Prostate gland (tissue), 2 donors: ENCODE measurements around the gene RABGEF1. TPM values are rescaled to one million over a fixed set of nuclear protein-coding genes. Genes with fewer than 3 reads are reported as not detected.

Source experiments
- DNase-seq: peaks from one replicate; pipeline ENCODE4 v3.0.0-alpha.2; 2019; ENCODE audit warnings: low spot score
- H3K27ac ChIP-seq, 2 donors: fragments of 200-600 bp; sonication (generic); 2 replicates each; pipeline ENCODE4 v1.5.1; 2017 to 2019
- H3K27me3 ChIP-seq: fragments of 200-600 bp; sonication (generic); replicated peaks from 2 replicates; pipeline ENCODE4 v1.5.1; 2019; ENCODE audit not compliant: insufficient read depth
- H3K36me3 ChIP-seq, 2 donors: fragments of 200-600 bp; sonication (generic); 1 replicate in 1 of 2; 2 replicates in 1 of 2; pipeline versions ENCODE4 v1.5.1 to v1.8.1; 2017 to 2019
- H3K4me1 ChIP-seq: fragments of 200-600 bp; sonication (generic); replicated peaks from 2 replicates; pipeline ENCODE4 v1.5.1; 2019
- H3K4me3 ChIP-seq, 2 donors: fragments of 200-600 bp; sonication (generic); 2 replicates each; pipeline ENCODE4 v1.5.1; 2017 to 2019
- H3K9me3 ChIP-seq: fragments of 200-600 bp; sonication (generic); 2 replicates; pipeline ENCODE4 v1.5.1; 2017
- POLR2A ChIP-seq: fragments of 450-650 bp; IDR thresholded peaks from one replicate; pipeline ENCODE4 v1.6.1; 2016; ENCODE audit warnings: antibody characterized with exemption, mild to moderate bottlenecking
- POLR2AphosphoS5 ChIP-seq: sonication (generic); formaldehyde crosslinking; IDR thresholded peaks from one replicate; pipeline ENCODE4 v1.6.1; 2017; ENCODE audit warnings: antibody characterized with exemption
- WGBS: methylation state at CpG from one replicate; pipeline ENCODE4 v1.1.5; 2018; 5-methylcytosine and 5-hydroxymethylcytosine counted together
- intact Hi-C: fragments of 100-400 bp; cut with DNase I; formaldehyde crosslinking; loops from one replicate; pipeline ENCODE4 v1.14.2; 2022
- total RNA-seq, 2 donors: library from RNA; depleted of rRNA; stranded (reverse); fragments of >200 nt; gene quantifications; one replicate each; pipeline ENCODE4 v1.1.0, GENCODE V29; 2016
- TF ChIP-seq, protein P1 (sequence below), 4 experiments: fragments of 200-600 bp in 2 of 4; fragments of 450-650 bp in 2 of 4; sonication (generic) in 2 of 4; IDR thresholded peaks; 1 replicate in 3 of 4; 2 replicates in 1 of 4; pipeline ENCODE4 v1.5.1; 2016 to 2019; ENCODE audit warnings: antibody characterized with exemption in 4 of 4, mild to moderate bottlenecking in 2 of 4, moderate library complexity in 2 of 4

The RABGEF1 gene
- total RNA-seq, 2 donors from 2014 or later = 20.8 to 49.6 TPM

DNA sequence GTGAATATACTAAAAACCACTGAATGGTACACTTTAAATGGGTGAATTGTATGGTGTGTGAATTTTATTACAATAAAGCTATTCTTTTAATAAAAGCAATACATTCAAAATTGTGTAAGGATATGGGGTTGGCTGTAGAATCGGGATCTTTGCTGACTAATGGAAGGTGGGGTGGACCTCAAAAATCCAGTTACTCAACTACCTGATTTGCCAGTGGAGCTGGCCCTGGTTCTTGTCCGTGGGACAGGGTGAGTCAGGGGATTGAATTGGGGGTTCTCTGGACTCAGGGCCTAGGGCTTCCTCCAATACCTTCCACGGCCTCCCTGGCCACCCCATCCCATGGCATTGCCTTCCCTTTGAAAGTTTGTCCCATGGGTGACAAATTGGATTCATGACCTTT, 13.5 kb upstream of the RABGEF1 start:
- TF ChIP-seq POLR2AphosphoS5 (no peak), POLR2A (no peak)
- TF ChIP-seq, protein P1, sequence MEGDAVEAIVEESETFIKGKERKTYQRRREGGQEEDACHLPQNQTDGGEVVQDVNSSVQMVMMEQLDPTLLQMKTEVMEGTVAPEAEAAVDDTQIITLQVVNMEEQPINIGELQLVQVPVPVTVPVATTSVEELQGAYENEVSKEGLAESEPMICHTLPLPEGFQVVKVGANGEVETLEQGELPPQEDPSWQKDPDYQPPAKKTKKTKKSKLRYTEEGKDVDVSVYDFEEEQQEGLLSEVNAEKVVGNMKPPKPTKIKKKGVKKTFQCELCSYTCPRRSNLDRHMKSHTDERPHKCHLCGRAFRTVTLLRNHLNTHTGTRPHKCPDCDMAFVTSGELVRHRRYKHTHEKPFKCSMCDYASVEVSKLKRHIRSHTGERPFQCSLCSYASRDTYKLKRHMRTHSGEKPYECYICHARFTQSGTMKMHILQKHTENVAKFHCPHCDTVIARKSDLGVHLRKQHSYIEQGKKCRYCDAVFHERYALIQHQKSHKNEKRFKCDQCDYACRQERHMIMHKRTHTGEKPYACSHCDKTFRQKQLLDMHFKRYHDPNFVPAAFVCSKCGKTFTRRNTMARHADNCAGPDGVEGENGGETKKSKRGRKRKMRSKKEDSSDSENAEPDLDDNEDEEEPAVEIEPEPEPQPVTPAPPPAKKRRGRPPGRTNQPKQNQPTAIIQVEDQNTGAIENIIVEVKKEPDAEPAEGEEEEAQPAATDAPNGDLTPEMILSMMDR (IDR thresholded peaks at IDR 0.05) = no peak
- DNase-seq = no peak
- H3K4me3 ChIP-seq = no peak overlapping the region
- intact Hi-C loops = no loop called here
- H3K27me3 ChIP-seq = no peaks in the 10 kb centered on the region
- H3K9me3 ChIP-seq = no peaks in the 10 kb centered on the region
- H3K4me1 ChIP-seq = no peaks in the 10 kb centered on the region
- WGBS = 98% methylated on average over 3 of the region's 3 CpGs
- no peaks in the 10 kb centered on the region for H3K36me3 ChIP-seq
- H3K27ac ChIP-seq = no peak overlapping the region

DNA sequence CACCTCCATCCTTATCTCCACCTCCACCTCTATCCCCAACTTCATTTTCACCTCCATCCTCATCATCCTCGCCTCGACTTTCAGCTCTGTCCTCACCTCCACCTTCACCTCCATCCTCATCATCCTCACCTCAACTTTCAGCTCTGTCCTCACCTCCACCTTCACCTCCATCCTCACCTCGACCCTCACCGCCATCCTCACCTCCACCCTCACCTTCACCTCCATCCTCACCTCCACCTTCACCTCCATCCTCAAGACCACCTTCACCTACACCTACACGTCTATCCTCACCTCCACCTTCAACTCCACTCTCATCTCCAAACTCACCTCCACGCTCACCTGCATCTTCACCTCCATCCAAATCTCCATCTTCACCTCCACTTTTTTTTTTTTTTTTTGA, 12.0 kb upstream of the RABGEF1 start:
- WGBS = 93% methylated on average over 6 of the region's 6 CpGs
- no peaks in the 10 kb centered on the region for H3K36me3 ChIP-seq
- no peaks in the 10 kb centered on the region for H3K27me3 ChIP-seq
- TF ChIP-seq, protein P1 (IDR thresholded peaks at IDR 0.05) = no peak
- TF ChIP-seq POLR2AphosphoS5 (no peak), POLR2A (no peak)
- no peak for DNase-seq
- no peak overlapping the region for H3K27ac ChIP-seq
- no peak overlapping the region for H3K4me3 ChIP-seq
- intact Hi-C loops = no loop called here
- no peaks in the 10 kb centered on the region for H3K4me1 ChIP-seq
- H3K9me3 ChIP-seq = no peaks in the 10 kb centered on the region

DNA sequence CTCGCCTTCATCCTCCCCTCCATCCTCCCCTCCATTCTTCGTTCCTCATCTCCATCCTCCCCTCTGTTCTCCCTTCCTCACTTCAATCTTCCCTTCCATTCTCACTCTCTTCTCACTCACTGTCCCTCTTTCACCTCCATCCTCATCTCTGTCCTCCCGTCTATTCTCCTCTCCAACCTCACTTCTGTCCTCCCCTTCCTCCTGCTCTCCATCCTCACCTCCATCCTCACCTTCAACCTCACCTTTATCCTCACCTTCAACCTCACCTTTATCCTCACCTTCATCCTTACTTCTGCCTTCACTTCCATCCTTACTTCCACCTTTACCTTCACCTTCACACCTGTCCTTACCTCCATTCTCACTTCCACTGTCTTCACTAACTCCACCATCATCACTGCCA, 11.3 kb upstream of the RABGEF1 start:
- Histone ChIP-seq H3K4me1 (no peaks in the 10 kb centered on the region), H3K27ac (no peak overlapping the region), H3K9me3 (no peaks in the 10 kb centered on the region), H3K27me3 (no peaks in the 10 kb centered on the region), H3K4me3 (no peak overlapping the region), H3K36me3 (no peaks in the 10 kb centered on the region)
- TF ChIP-seq, protein P1 (IDR thresholded peaks at IDR 0.05) = no peak
- TF ChIP-seq POLR2AphosphoS5 = no peak
- no peak for TF ChIP-seq POLR2A
- intact Hi-C loops = no loop called here
- DNase-seq = no peak
- 96% methylated on average over 3 of the region's 3 CpGs for WGBS

DNA sequence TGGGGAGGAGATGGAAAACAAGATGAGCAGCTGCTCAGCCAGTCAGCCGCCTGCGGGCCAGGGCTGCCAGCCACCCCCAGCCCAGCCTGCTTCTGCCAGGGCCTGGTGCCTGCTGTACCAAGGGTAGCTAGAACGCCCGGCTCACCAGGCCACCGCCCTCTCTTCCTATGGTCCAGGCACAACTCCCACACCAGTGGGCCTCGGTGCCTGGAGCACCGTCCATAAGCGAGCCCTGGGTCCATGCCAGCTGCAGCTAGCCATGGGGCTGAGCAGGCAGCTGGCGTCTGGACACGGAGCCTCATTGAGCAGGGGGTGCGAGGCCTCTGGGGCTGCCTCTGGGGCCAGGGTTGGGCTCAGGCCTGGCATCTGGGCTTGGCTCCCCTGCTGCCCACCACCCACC, 8.5 kb upstream of the RABGEF1 start:
- H3K9me3 ChIP-seq = no peaks in the 10 kb centered on the region
- no peaks in the 10 kb centered on the region for H3K27me3 ChIP-seq
- WGBS = 84% methylated on average over 11 of the region's 11 CpGs
- H3K4me1 ChIP-seq = no peaks in the 10 kb centered on the region
- H3K4me3 ChIP-seq = no peak overlapping the region
- H3K27ac ChIP-seq = no peak overlapping the region
- no peak for DNase-seq
- TF ChIP-seq, protein P1 (IDR thresholded peaks at IDR 0.05) = no peak
- TF ChIP-seq POLR2A (no peak), POLR2AphosphoS5 (no peak)
- no peaks in the 10 kb centered on the region for H3K36me3 ChIP-seq
- intact Hi-C loops = no loop called here

DNA sequence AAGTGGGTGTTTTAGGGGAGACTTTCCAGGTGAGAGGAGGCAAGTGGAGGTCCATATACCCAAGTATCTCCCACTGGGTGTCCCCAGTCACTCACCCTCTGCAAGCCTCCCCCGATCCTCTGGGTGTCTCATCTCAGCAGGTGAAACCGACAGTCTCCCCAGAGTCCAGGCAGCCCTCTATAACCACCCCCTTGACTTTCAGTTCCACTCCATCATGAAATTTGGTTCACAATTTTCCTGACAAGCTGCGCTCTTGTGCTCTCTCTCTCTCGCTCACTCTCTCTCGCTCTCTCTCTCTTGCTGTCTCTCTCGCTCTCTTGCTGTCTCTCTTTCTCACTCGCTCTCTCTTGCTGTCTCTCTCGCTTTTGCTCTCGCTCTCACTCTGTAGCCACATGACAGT, 8.1 kb upstream of the RABGEF1 start:
- TF ChIP-seq, protein P1 (IDR thresholded peaks at IDR 0.05) = no peak
- TF ChIP-seq POLR2AphosphoS5 = no peak
- no peak for TF ChIP-seq POLR2A
- DNase-seq = no peak
- Histone ChIP-seq H3K9me3 (no peaks in the 10 kb centered on the region), H3K36me3 (no peaks in the 10 kb centered on the region), H3K27me3 (no peaks in the 10 kb centered on the region), H3K4me1 (no peaks in the 10 kb centered on the region), H3K4me3 (no peak overlapping the region), H3K27ac (no peak overlapping the region)
- WGBS = 91% methylated on average over 9 of the region's 9 CpGs
- intact Hi-C loops = no loop called here
